NOMO-1 treated with dmso at 0.1 percent for 144 hours (cell line): ENCODE results near the gene CDC6.
"Not testable (repeated sequence)": the region's sequence is repeated elsewhere in the genome, so short reads cannot be mapped to it uniquely, and the experiment has no call there.

Experiments
- DNase-seq: peaks from one replicate; lab custom pipeline; 2025; ENCODE audit not compliant: unreplicated experiment; lab: John Stamatoyannopoulos, UW

CDC6 gene

DNA sequence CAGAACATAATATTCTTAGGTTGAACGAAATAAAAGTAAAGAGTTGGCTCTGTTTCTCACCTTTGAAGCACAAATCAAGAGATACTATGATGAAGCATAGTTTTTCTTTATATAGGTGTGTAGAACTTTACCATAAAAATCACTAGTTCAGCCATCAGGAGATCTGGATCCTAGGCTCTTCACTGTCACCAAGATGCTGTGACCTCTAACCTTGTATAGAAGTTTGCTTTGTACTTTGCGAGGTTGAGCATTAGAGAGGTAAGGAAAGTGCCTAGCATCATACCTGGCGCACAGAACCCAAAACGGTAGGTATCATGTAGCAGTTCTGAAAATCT lies 553 bp upstream of the CDC6 start:
- DNase-seq = no peak

DNA sequence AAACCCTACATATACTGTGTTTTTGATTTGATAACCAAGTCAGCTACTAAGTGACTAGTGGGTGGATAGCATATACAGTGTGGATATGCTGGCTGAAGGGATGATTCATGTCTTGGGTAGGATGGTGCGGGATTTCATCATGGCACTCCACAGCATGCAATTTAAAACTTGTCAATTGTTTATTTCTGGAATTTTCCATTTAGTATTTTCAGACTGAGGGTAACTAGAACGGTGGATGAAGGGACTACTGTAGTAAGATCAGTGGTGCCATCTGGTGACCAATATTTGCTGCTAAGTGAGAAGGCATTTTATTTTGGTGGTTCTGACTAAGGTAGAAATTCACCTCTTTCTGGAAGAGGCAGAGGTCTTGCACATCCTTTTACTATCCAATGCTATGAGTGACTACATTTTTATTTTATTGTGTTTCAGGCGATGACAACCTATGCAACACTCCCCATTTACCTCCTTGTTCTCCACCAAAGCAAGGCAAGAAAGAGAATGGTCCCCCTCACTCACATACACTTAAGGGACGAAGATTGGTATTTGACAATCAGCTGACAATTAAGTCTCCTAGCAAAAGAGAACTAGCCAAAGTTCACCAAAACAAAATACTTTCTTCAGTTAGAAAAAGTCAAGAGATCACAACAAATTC lies 3.1 kb downstream of the CDC6 start:
- no peak for DNase-seq

DNA sequence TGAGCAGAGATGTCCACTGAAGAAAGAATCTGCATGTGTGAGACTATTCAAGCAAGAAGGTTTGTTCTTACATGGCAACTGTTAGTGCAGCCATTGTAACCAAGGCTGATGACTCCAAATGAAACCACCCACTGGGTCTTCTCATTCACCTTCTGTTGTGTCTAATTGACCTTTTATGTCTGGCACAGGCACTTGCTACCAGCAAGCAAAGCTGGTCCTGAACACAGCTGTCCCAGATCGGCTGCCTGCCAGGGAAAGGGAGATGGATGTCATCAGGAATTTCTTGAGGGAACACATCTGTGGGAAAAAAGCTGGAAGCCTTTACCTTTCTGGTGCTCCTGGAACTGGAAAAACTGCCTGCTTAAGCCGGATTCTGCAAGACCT lies 3.6 kb downstream of the CDC6 start:
- no peak for DNase-seq

DNA sequence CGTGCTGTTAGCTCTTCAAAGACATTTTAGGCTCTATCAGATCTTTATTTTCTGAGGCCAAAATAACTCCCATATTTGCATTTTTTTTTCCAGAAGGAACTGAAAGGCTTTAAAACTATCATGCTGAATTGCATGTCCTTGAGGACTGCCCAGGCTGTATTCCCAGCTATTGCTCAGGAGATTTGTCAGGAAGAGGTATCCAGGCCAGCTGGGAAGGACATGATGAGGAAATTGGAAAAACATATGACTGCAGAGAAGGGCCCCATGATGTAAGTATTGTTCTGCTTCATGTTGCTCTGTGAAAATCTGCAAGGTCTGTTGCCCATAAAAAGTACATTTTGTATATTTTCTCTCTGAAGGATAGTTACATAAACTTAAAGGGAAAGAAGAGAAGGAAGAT lies 5.7 kb downstream of the CDC6 start:
- DNase-seq = no peak

DNA sequence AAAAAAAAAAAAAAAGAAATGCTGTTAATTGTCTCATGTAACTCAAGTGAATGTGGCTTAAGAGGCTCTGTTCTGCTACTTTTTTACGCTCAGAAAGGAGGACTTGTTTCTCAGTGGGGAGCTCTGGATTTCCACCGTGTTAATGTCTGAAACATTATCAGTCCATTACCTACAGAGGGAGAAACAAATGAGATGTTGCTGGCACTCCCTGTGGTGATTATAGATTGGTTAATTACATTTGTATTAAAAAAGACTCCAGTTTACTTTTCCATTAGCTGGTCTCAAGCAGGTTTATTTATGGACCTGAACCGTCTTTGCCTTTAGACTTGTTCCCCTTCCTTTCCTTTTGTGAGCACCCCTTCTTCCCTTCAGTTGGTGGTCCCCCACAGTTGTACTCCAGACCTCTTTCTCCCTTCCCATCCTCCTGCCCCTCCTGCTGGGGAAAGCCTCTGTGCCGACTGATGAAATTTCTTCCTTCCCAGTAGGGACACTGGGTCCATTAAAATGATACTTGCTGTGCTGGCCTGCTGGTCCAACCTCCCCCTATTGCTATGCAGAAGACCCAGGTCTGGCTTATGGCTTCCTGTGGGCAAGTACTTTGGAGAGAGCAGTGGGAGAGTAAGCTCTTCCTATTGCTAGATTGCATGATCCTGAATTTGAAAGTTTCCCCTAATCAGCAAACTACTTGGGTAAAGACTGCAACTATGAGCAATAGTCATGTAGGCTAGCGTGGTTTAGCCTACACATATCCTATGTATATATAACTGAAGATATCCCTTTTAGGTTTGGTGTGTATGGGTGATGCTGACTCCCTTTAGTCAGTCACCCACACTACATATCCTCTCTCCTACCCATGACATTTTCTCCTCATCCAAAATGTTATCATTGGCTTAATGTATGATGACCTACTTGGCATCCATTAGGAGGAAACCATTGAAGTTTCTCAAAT lies 8.1 kb downstream of the CDC6 start:
- no peak for DNase-seq

DNA sequence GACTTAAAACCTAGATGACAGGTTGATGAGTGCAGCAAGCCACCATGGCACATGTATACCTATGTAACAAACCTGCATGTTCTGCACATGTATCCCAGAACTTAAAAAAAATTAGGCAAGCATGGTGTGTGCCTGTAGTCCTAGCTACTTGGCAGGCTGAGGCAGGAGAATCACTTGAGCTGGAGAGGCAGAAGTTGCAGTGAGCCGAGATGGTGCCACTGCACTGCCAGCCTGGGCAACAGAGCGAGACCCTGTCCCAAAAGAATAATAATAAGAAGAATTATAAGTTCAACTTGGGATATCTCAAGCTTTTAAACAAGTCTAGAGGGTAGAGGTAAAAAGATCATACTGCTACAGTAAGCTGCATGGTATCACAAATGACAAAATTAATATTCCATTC lies 9.8 kb downstream of the CDC6 start:
- DNase-seq = no peak

DNA sequence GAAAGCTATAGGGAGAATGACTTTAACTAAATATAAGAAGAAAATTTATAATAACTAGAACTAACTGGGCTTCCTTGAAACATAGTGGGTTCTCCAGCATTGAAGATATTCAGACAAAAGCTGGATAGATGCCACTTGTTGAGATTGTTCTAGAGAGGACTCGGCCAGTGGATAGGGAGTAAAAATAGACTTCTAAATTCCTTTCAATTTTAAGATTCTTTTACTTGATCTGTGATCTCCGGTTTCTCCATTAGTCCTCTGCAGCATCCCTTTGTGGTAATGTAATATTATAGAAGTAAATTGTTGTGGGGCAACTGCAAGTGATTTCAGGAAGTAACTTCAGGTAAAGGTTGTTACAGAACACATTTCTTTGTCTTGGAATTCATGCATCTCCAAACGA lies 11.0 kb downstream of the CDC6 start:
- DNase-seq = no peak

DNA sequence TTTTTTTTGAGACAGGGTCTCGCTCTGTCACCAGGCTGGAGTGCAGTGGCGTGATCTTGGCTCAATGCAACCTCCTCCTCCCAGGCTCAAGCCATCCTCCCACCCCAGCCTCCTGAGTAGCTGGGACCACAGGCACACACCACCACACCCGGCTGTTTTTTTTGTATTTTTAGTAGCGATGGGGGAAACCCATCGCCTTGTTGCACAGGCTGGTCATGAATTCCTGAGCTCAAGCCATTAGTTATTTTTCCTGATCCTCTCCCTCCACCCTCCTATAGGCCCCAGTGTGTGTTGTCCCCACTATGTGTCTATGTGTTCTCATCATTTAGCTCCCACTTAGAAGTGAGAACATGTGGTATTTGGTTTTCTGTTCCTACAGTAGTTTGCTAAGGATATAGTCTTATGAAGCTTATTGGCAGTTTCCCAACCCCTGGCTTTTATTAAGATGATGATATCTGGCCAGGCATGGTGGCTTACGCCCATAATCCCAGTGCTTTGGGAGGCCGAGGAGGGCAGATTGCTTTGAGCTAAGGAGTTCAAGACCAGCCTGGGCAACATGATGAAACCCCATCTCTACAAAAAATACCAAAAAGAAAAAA lies 11.6 kb downstream of the CDC6 start:
- DNase-seq = not testable (repeated sequence)

DNA sequence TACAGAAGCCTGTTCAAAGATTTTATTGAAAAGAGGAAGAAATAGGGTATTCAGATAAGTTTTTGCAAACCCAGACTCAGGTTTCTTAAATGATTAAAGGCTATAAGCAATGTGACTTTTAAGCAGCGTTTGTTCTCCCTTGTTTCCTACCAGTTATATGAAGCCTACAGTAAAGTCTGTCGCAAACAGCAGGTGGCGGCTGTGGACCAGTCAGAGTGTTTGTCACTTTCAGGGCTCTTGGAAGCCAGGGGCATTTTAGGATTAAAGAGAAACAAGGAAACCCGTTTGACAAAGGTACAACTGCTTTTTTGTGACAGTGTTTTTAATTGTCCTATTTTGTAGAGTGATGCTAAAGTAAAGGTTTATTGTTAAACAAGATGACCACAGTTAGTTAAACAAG lies 13.6 kb downstream of the CDC6 start:
- DNase-seq = no peak

DNA sequence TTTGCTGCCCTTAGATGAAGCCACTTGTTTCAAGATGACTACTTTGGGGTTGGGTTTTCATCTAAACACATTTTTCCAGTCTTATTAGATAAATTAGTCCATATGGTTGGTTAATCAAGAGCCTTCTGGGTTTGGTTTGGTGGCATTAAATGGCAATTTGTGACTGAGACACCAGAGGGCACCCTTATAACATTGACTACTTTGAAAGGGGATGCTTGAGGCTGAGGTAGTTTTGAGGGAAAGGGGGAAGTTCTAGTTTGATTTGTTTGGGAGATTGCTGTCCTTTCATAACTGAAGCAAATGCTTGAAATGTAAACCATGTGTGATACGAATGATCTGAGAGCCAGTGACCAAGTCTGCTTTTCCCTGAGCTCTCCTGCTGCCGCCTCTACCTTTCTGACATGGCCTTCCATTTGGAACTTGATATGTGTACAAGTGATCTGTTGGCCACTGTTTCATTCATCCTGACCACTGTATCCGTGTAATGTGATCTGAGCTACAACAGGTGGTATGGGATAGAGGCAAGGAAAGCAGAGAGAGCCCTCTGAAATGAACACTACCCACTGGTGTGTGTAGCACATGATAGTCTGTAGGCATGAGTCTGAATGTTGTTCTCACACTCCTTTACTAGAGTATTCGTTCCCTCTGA lies 15.5 kb downstream of the CDC6 start:
- DNase-seq = peak; percentile 67

DNA sequence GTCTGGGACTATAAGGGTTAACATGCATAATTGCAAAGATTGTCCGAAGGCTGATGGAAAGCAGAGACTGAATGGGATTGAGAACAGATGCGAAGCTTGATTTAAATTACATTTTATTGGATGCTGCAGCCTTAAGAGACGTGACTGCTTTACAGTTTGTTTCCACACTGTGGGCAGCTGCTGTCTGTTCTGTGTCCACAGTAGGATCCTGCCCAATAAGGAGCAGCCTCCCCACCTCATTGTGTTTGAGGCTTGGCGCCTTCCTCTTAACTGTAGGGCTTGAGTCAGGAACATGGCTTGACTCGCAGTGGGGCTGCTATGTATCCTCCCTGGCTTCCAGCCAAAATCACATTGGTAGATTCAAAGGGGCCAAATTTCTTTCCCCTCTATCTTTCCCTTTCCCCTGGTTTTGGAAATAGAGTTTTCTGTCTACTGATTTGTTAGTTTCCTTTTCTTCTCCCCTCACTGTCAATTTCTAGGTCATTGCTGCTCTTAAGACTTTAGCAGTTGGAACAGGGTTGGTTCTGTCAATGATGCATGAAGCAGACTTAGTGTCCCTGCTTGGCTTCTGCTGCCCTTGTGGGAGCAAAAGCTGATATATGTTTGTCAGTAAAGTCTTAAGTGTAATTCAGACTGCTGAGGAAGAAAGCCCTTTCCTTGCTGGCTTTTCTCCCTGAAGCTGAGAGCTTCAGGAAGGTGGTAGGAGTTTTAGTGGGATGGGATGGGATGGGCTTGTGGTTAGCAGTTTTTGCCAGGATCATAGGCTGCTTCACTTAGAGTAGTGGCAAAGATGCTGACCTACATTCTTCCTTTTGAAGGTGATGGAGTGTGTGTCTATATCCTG lies 16.3 kb downstream of the CDC6 start:
- no peak for DNase-seq

DNA sequence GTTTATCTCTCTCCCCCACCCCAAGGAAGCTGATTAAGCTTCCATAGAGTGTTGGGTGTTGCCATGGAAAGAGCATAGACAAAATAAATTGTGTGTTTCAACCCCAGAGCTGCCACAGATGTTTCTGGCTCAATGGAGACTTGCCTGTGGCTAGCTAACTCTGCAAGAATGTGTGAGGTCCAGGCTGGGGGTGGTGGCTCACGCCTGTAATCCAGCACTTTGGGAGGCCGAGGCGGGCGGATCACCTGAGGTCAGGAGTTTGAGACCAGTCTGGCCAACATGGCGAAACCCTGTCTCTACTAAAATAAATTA lies 16.8 kb downstream of the CDC6 start:
- DNase-seq = not testable (repeated sequence)

DNA sequence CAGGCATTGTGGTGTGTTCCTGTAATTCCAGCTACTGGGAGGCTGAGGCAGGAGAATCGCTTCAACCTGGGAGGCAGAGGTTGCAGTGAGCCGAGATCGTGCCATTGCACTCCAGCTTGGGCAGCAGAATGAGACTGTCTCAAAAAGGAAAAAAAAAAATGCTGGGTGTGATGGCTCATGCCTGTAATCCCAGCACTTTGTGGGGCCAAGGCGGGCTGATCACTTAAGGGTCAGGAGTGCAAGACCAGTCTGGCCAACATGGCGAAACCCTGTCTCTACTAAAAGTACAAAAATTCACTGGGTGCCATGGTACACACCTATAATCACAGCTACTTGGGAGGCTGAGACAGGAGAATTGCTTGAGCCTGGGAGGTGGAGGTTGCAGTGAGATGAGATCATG lies 17.2 kb downstream of the CDC6 start:
- not testable (repeated sequence) for DNase-seq

DNA sequence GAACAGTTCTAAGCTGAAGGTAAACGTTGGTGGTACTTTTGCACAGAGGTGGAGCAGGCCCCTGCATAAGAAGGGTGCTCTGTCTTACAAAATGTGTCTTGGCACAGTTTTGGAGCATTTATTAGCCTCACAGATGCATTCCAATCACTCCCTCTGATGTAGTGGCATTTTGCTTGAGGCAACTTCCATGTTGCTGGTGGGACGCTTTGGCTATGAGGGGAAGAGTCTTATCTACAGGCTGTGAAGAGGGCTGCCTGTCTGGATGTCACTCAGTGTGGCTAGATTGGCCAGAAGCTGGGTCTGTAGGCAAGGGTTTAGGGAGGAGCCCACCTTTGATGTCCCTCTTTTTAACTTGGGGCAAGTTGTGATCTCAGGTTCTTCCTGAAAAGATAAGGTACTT lies 18.7 kb downstream of the CDC6 start:
- no peak for DNase-seq

DNA sequence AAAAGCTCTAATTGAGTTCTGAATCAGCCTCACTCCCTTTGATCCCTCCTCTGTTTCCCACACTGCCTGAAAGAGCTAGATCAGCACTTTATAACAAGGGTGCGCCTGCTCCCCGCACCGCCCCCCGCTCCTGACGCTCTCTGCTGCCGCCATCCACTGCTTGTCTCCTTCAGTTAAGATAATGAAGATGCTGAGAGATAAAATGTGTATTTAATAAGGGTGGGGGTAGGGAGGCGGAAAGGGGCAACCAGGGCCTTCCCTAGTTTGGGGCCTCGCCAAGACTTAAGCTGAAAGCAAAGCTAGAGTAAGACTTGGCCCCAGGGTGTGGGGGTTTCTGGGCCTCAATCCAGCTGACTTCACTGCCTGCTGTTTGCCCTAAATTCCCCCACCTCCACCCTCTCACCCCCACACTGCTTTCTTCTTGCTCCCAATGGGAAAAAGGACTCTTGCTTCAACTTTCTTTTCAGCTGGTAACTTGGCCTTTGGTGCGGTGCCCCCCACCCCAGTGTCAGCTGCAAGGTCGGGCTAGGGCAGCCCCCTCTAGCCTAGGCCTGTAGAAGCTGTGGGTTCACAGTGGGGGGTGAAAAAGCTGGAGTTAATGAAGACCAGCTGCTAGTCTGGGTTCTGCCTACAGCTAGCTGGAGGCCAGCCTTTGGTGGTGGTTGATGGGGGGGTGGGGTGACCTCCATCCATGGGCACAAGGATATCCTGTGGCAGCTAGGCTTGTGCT lies 19.5 kb downstream of the CDC6 start:
- DNase-seq = no peak

DNA sequence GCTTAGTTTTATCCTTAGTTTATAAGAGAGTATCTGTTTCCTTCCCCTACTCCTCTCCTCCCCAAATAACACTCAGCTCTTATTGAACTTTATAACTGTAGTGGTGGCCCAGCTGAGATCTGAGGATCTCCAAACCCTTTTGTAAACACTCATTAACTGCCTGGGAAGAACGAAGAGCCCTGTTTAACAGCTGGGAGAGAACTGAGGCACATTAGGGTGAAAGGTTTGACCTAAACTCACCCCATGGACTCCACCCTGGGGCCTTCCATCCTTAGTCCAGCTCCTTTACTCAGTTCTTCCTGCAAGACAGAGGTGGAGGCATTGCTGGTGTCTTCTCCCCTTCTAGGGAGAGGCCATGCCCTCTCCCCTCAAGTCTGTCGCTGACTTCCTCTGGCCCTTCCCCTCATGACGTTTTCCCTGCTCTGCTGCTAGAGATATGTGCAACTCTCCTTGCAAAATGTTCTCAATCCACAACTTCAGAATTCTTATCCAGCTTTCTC lies 20.1 kb downstream of the CDC6 start:
- DNase-seq = no peak

DNA sequence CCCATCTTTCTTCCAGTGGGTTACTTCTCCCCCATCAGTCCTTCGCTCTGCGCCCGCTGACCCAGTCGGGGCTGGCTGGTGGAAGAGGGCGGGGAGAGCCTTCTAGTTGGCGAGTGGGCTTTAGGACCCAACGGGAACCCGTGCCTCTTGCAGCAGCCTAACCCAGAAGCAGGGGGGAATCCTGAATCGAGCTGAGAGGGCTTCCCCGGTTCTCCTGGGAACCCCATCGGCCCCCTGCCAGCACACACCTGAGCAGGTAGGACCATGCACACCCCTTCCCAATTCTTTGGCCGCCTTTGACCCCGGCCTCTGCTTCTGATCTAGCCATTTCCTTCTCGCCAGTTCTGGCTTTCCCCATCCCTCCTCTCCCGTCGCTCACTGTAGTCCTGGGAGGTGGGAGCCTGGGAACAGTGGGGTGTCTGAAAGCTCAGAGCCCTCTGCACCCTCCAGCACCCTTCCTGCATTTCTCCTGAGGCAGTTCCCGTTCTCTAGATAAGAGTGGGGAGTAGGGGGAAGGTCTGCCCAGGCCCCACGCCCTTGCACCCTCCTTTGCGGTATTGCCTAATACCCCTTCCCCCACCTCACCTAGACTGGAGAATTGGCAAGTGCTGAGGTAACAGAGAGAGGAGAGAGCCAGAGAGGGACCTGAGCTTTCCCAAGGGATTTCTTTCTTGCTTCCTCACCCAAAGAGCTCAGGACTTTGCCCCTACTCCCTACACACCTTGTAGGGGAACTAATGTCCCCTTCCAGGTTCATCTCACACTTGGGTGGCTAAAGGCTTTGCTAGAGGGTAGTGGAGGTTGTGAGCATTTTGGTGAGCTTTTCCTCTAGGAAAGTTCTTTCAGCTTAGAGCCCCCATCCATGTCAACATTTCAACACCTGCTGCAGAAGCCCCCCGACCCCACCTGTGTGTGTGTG lies 21.6 kb downstream of the CDC6 start, which contains the start of gene RARA:
RARA (plus strand) TSS at position 150 of the 918 bp plus-strand sequence. CDS start 22,039 bp downstream, outside the sequence.
- DNase-seq = peak; percentile 24

DNA sequence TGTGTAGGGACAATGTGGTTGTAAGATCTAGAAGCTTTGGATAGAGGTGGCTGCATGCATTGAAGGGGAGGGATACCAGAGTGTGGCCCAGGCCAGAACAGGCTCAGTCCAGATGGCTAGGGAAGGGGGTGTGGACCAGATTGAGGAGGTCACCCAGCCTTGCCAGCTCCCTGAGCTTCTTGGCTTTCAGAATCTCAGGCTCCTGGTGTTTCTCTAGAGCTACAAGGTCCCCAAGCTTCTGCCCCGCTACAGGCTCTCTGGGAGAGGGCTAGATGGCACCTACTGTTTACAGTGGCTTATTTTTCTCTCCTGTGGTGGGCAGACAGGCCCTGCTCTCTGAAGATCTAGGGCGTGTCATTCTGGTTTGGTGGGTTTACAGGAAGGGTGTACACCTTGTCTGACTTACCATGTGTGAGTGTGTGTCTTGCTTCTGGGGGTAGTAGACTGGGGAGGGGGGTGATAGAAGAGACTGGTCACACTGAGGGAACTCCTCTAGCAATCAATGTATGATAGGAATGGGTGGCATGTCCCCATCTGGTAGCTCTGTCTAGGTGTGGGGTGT lies 22.4 kb downstream of the CDC6 start:
- no peak for DNase-seq
